GM18868 (cell line): Measurements from ENCODE around the gene BCAN.

Experiments
- ATAC-seq: cut with Tn5 transposase; IDR thresholded peaks from one replicate; pipeline ENCODE4 v1.9.1; 2021; ENCODE audit warnings: mild to moderate bottlenecking, moderate library complexity; ENCODE audit not compliant: unreplicated experiment

The BCAN gene

DNA sequence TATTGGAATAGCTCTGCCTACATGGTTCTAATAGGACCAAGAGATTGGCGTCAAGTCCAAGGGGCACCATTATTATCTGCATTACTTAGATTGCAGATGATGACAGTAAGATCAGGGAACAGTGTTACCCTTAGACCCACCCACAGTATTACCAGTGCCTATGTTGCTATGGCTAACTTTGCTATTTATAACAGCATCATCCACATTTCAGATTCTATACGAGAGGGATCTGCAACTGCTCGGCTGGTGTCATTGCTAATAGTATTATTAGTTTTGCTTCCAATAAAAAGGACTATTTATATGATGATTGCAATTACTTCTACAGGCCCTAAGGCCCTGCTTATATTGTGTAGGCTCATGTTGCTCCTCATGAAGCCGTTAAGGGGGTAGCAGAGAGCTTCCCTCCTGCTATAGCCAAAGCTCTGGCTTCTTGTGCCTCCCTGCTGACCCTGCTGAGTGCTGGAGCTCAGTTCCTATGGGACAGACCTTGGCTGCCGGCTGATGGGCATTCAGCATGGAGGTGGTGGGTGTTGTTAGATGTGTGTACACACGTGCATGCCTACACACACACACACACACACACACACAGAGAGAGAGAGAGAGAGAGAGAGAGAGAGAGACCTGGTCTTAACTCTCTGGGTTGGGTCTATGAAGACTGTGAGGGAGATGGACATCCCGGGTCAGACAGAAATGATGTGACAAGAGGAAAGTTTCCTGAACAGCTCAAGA lies 1.3 kb downstream of the BCAN start:
- ATAC-seq, result no peak

DNA sequence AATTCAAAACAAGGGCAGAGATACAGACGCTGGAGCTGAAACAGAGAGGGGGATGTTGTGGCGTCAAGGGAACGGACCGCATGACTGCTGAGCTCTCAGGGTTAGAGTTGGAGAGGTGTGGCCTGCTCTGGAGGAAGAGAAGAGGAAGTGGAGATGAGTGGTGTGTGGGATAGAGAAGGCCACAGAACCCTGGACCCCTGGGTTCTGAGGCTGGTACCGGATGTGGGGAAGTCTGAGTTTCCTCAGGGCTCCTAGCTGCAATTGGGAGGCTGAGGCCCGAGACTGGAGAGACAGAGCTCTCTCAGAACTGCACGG lies 1.8 kb downstream of the BCAN start:
- ATAC-seq, result no peak

- ATAC-seq, result no peak
Observed at GRCh38 chr1:156644146-156644545, 2.2 kb downstream of the BCAN start.

- ATAC-seq, result no peak
Observed at GRCh38 chr1:156644640-156645039, 2.7 kb downstream of the BCAN start.

DNA sequence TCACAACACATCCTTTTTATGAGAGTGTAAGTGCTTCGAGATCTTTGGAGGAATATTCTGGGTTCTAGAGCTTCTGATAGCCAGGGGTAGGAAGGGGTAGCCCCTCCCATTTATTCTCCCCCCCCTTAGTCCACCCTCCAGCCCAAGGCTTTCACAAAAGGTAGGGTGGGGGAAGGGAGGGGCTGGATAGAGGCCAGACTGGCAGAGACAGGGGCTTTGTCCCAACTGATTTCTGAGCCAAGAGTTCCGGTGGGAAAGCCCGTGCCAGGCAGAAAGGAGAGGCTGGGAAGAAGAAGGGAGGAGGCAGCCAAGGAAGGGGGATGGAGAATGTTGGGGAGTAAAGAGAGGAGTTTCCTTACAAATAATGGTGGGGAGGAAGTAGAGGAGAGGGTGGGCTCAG lies 3.1 kb downstream of the BCAN start:
- ATAC-seq, result no peak

DNA sequence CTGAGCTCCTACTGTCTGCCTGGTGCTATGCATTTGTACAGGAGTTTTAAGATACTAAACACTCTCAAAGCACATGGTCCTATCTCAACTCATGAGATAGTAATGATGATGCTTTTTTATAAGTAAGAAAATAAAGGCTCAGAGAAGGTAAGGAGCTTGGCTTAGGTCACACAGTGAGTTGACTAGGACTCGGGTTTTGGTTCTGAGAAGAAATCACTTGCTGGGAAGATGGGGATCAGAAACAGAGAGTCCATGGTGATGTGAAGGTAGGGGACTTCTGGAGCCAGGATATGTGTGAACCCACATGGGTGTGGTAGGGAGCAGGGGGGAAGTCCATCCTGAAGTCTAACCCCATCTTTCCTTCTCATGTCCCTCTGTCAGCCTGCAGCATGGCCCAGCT lies 3.7 kb downstream of the BCAN start:
- ATAC-seq, result no peak

DNA sequence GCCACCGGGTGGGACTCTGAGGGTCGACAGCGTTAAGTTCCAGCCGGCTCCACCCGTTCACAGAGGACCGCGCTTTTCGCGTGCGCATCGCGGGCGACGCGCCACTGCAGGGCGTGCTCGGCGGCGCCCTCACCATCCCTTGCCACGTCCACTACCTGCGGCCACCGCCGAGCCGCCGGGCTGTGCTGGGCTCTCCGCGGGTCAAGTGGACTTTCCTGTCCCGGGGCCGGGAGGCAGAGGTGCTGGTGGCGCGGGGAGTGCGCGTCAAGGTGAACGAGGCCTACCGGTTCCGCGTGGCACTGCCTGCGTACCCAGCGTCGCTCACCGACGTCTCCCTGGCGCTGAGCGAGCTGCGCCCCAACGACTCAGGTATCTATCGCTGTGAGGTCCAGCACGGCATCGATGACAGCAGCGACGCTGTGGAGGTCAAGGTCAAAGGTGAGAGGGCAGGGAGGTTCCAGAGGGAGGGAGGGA lies 4.9 kb downstream of the BCAN start:
- no peak for ATAC-seq

- no peak for ATAC-seq
Observed at GRCh38 chr1:156647351-156647750, 5.4 kb downstream of the BCAN start.

- no peak for ATAC-seq
Observed at GRCh38 chr1:156648496-156648895, 6.6 kb downstream of the BCAN start.

DNA sequence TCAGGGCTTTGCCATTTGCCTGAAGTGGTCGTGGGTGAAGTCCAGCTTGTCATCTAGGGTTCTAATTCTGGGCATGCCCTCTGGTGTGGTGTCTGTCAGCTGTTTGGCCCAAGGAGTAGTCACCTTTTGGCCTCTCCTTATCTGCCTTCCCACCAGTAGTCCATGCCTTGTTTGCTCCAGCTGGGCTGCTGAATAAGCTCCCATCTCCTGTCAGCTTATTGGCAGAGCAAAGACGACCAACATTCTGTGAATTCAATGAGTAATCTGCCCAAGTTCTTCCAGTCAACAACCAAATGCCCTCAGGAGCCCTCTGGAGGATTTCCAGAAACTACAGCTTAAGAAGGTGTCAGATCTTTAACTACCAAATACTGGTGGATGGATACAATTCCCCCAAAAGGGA lies 7.0 kb downstream of the BCAN start:
- no peak for ATAC-seq

GRCh38 chr1:156652131-156652991 lies 10.4 kb downstream of the BCAN start:
- no peak for ATAC-seq

DNA sequence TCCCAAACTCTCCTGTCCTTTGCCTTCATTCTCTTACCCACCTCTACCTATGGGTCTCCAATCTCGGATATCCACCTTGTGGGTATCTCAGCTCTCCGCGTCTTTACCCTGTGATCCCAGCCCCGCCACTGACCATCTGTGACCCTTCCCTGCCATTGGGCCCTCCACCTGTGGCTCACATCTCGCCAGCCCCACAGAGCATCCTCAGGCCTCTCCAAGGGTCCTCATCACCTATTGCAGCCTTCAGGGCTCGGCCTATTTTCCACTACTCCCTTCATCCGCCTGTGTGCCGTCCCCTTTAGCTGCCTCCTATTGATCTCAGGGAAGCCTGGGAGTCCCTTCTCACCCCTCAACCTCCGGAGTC lies 11.1 kb downstream of the BCAN start:
- ATAC-seq, result no peak

DNA sequence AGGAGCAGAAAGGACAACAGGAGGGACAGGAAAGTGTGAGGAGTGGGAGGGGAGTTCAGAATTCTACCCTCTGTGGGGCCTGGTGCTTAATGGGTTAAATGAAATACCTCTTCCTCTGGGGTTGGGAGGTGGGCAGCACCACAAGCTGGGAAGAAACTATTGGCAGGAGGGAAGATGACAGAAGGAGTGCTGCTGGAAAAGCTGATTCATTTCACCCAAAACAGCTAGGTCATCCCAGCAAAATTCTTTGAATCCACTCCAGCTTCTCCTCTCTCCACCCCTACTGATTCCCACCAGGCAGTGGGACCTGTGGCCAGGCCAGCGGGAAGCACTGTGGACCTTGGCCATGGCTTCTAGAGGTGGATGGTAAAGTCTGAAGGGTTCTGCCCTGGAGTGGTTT lies 12.8 kb downstream of the BCAN start:
- ATAC-seq, result no peak

GRCh38 chr1:156655151-156655903 lies 13.4 kb downstream of the BCAN start:
- no peak for ATAC-seq

DNA sequence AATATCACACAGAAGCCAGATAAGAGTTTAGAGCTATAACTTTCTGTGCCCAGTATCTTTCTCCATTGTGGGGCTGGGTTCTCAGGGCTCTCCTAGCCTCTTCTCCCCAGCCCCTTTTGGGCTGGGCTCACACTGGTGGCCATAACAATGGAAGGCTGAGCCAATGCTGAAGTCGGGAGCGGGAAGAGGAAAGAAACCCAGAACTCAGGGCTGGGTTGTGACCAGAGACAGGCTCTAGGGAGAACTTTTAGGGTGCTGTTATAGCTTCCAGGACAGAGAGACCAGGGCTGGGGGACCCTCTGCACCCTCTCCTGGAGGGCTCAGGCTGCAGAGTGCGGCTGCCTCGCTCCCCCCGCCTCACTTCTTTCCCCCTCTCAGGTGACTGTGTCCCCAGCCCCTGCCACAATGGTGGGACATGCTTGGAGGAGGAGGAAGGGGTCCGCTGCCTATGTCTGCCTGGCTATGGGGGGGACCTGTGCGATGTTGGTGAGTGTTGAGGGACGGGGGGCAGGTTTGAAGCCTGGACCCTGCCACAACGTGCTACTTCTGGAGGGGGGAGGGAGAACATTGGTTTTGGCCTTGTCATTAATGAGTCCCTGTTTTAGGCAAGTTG lies 14.1 kb downstream of the BCAN start:
- ATAC-seq, result no peak

DNA sequence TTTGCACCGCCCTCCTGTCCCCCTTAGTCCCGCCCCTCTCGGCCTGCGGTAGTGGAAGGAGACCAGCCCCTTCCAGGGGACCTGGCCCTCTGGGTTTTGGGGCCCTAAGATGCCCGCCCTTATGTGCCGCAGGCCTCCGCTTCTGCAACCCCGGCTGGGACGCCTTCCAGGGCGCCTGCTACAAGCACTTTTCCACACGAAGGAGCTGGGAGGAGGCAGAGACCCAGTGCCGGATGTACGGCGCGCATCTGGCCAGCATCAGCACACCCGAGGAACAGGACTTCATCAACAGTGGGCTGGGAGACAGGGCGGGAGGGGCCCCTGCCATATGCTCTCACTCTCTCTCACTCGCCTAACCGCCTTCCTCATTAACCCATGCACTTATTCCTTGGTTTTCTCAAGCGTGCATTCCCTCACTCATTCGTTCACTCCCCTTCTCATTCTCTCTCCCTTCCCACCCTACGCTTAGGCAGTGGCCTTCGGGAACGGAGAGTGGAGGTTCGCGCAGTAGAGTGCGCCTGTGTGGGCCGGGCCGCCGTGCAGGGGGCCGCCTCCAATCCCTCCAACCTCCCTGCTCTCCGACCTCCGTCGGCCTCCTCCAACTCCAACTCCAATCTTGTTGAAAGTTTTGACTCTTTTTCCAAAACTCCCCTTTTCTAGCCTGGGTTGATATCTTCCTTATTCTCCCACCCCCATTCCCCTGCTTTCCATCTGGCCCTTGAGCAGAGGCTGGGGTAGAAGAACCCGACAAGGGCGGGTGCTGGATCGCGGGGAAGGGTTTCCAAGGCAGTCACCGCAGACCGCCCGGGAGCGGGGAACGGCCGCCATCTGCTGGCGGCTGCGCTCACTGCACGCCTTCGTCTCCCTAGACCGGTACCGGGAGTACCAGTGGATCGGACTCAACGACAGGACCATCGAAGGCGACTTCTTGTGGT lies 15.2 kb downstream of the BCAN start:
- ATAC-seq, result no peak

GRCh38 chr1:156657741-156658319 lies 15.9 kb downstream of the BCAN start:
- ATAC-seq, result no peak

DNA sequence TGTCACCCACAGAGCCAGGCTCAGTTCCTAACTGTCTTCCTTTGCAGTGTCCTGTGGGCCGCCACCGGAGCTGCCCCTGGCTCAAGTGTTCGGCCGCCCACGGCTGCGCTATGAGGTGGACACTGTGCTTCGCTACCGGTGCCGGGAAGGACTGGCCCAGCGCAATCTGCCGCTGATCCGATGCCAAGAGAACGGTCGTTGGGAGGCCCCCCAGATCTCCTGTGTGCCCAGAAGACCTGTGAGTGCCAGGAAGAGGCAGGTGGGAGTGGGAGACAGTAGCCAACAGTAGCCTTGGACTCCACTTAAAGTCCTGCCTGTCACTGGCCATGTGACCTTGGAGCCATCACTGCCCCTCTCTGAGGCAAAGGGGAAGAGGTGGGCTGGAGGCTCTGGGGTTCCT lies 16.6 kb downstream of the BCAN start:
- ATAC-seq, result no peak

DNA sequence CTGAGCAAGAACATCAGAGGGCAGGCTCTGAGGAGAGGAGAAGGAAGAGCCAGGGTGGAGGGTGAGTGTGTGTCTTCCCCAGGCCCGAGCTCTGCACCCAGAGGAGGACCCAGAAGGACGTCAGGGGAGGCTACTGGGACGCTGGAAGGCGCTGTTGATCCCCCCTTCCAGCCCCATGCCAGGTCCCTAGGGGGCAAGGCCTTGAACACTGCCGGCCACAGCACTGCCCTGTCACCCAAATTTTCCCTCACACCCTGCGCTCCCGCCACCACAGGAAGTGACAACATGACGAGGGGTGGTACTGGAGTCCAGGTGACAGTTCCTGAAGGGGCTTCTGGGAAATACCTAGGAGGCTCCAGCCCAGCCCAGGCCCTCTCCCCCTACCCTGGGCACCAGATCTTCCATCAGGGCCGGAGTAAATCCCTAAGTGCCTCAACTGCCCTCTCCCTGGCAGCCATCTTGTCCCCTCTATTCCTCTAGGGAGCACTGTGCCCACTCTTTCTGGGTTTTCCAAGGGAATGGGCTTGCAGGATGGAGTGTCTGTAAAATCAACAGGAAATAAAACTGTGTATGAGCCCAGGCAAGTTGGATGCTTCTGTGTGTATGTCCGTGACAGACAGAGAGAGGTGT lies 17.1 kb downstream of the BCAN start:
- ATAC-seq, result no peak

GRCh38 chr1:156659661-156659987 lies 17.7 kb downstream of the BCAN start:
- ATAC-seq, result no peak
